HT1080 (cell line): ENCODE data around the gene CFAP100. TPM values are rescaled to one million over a fixed set of nuclear protein-coding genes. Genes with fewer than 3 reads are reported as not detected.

Source experiments
- DNase-seq: peaks from one replicate; pipeline ENCODE4 v3.0.0-alpha.2; 2015; ENCODE audit warnings: low read depth
- total RNA-seq: library from RNA; depleted of rRNA; stranded (reverse); fragments of >200 nt; shearing (Covaris generic); gene quantifications from 2 replicates; pipeline ENCODE4 v1.2.3, GENCODE V29; 2014

CFAP100 gene
- total RNA-seq, 1 experiment from 2014 or later, result not detected

- DNase-seq, result no peak
Observed at GRCh38 chr3:126456766-126457388, 62.2 kb downstream of the CFAP100 start.

- no peak for DNase-seq
Observed at GRCh38 chr3:126459111-126459762, 64.5 kb downstream of the CFAP100 start.

GRCh38 chr3:126459763-126460127 is 65.0 kb downstream of the CFAP100 start:
- DNase-seq, result no peak

- DNase-seq, result no peak
Observed at GRCh38 chr3:126460381-126460780, 65.7 kb downstream of the CFAP100 start.

- DNase-seq, result no peak
Observed at GRCh38 chr3:126461450-126462070, 66.9 kb downstream of the CFAP100 start.

- no peak for DNase-seq
Observed at GRCh38 chr3:126463521-126463920, 68.8 kb downstream of the CFAP100 start.

GRCh38 chr3:126464093-126464492 is 69.4 kb downstream of the CFAP100 start:
- DNase-seq, result no peak

- DNase-seq, result no peak
Observed at GRCh38 chr3:126464494-126464893, 69.8 kb downstream of the CFAP100 start.

- DNase-seq, result no peak
Observed at GRCh38 chr3:126464997-126465396, 70.3 kb downstream of the CFAP100 start.

- no peak for DNase-seq
Observed at GRCh38 chr3:126465928-126466544, 71.3 kb downstream of the CFAP100 start.

GRCh38 chr3:126466886-126467610 is 72.3 kb downstream of the CFAP100 start:
- DNase-seq, result no peak

GRCh38 chr3:126467611-126467955 is 72.9 kb downstream of the CFAP100 start:
- no peak for DNase-seq

GRCh38 chr3:126468028-126468891 is 73.6 kb downstream of the CFAP100 start:
- DNase-seq, result no peak

GRCh38 chr3:126469479-126469878 is 74.8 kb downstream of the CFAP100 start:
- no peak for DNase-seq

GRCh38 chr3:126472277-126473006 is 77.7 kb downstream of the CFAP100 start:
- peak; percentile 81 for DNase-seq

- DNase-seq, result no peak
Observed at GRCh38 chr3:126473292-126474168, 78.8 kb downstream of the CFAP100 start.

- DNase-seq, result peak; percentile 39
Observed at GRCh38 chr3:126474498-126475412, 80.0 kb downstream of the CFAP100 start.
